ENCODE data around the gene INO80D.
"Not testable (repeated sequence)": the region's sequence is repeated elsewhere in the genome, so short reads cannot be mapped to it uniquely, and the experiment has no call there.

Gene INO80D

GRCh38 chr2:206028101-206028500 is 57.9 kb downstream of the INO80D start:
- DNase-seq (ENCODE audit: low read depth in 2 of 2), result no peak

- no peak for DNase-seq (ENCODE audit: low read depth in 2 of 2)
Observed at GRCh38 chr2:206023183-206023582, 62.8 kb downstream of the INO80D start.

GRCh38 chr2:206020171-206020570 is 65.8 kb downstream of the INO80D start:
- no peak for DNase-seq (ENCODE audit: low read depth in 2 of 2)

- DNase-seq (ENCODE audit: low read depth in 2 of 2), result not testable (repeated sequence)
Observed at GRCh38 chr2:206015746-206016145, 70.2 kb downstream of the INO80D start.

GRCh38 chr2:206011795-206012194 is 74.2 kb downstream of the INO80D start:
- DNase-seq (ENCODE audit: low read depth in 2 of 2), result no peak

- DNase-seq (ENCODE audit: low read depth in 2 of 2), result no peak
Observed at GRCh38 chr2:206011018-206011614, 74.9 kb downstream of the INO80D start.

GRCh38 chr2:206004004-206004693 is 81.8 kb downstream of the INO80D start:
- no peak for DNase-seq (ENCODE audit: low read depth in 2 of 2)

- no peak for DNase-seq (ENCODE audit: low read depth in 2 of 2)
Observed at GRCh38 chr2:206002440-206002839, 83.5 kb downstream of the INO80D start.

- no peak for DNase-seq (ENCODE audit: low read depth in 2 of 2)
Observed at GRCh38 chr2:206001912-206002311, 84.1 kb downstream of the INO80D start.

- no peak for DNase-seq (ENCODE audit: low read depth in 2 of 2)
Observed at GRCh38 chr2:206000776-206001175, 85.2 kb downstream of the INO80D start.

- no peak for DNase-seq (ENCODE audit: low read depth in 2 of 2)
Observed at GRCh38 chr2:205998583-205998982, 87.4 kb downstream of the INO80D start.

- DNase-seq (ENCODE audit: low read depth in 2 of 2), result no peak
Observed at GRCh38 chr2:205996161-205996560, 89.8 kb downstream of the INO80D start.

- no peak for DNase-seq (ENCODE audit: low read depth in 2 of 2)
Observed at GRCh38 chr2:205995260-205995659, 90.7 kb downstream of the INO80D start.

- no peak for DNase-seq (ENCODE audit: low read depth in 2 of 2)
Observed at GRCh38 chr2:205994344-205994743, 91.6 kb downstream of the INO80D start.

GRCh38 chr2:205990104-205990503 is 95.9 kb downstream of the INO80D start:
- no peak for DNase-seq (ENCODE audit: low read depth in 2 of 2)

- no peak for DNase-seq (ENCODE audit: low read depth in 2 of 2)
Observed at GRCh38 chr2:205989271-205990071, 96.5 kb downstream of the INO80D start.

GRCh38 chr2:205988681-205989080 is 97.3 kb downstream of the INO80D start:
- DNase-seq (ENCODE audit: low read depth in 2 of 2), result not testable (repeated sequence)

GRCh38 chr2:205988274-205988673 is 97.7 kb downstream of the INO80D start:
- no peak for DNase-seq (ENCODE audit: low read depth in 2 of 2)

- DNase-seq (ENCODE audit: low read depth in 2 of 2), result not testable (repeated sequence)
Observed at GRCh38 chr2:205986334-205986733, 99.6 kb downstream of the INO80D start.

GRCh38 chr2:205984381-205984780 is 101.6 kb downstream of the INO80D start:
- DNase-seq (ENCODE audit: low read depth in 2 of 2), result no peak

GRCh38 chr2:205982776-205983327 is 103.1 kb downstream of the INO80D start:
- no peak for DNase-seq (ENCODE audit: low read depth in 2 of 2)

- not testable (repeated sequence) for DNase-seq (ENCODE audit: low read depth in 2 of 2)
Observed at GRCh38 chr2:205978728-205979127, 107.2 kb downstream of the INO80D start.
